OCI-LY3 (cell line): ENCODE data around the gene RACGAP1.

Source experiments
- EZH2phosphoT487 ChIP-seq: fragments of 200-600 bp; shearing (Covaris generic); IDR thresholded peaks from 2 replicates; pipeline ENCODE4 v1.6.1; 2018; ENCODE audit warnings: antibody characterized with exemption, mixed run types, low read depth
- TF ChIP-seq, protein P1 (sequence below): fragments of 200-600, 300-600 bp; sonication (generic); IDR thresholded peaks from 2 replicates; pipeline ENCODE4 v1.5.1; 2014; ENCODE audit warnings: antibody characterized with exemption, low read length, low read depth

DNA sequence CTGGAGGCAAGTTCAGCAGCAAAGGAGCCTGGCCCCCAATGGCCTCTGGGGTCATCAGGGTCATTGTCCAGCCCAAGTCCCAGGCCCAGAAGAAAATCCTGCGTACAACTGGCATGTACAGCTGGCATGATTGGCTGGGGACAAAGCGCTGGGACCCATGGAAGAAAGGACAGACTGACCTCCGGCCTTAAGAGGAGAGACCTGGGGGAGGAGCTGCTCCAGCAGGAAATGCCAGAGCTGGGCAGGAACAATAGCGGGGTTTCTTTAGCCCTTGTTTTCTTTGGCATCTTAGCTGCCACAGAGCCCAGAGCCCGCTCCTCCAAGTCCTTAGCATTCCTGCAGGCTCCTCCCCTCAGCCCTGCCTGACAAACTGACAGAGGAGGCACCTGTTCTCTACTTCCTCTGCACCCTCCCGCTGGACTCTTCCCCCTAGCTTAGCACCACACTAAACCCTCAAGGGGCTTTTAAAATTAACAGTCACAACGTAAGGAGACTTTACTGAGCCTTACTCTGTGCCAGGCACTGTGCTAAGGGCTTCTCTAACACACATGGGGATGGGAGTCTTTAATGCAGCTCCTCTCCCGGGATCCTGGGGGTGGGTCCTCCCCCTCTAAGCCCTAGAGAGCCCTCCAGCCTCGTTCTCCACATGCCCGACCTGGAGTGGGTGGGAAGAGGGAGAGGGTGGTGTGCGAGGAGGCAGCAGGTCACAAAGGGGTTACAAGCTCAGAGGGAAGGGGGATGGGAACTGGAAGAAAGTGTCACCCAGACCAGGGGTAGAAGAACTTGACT lies 65.4 kb downstream of the RACGAP1 start:
- TF ChIP-seq, protein P1, sequence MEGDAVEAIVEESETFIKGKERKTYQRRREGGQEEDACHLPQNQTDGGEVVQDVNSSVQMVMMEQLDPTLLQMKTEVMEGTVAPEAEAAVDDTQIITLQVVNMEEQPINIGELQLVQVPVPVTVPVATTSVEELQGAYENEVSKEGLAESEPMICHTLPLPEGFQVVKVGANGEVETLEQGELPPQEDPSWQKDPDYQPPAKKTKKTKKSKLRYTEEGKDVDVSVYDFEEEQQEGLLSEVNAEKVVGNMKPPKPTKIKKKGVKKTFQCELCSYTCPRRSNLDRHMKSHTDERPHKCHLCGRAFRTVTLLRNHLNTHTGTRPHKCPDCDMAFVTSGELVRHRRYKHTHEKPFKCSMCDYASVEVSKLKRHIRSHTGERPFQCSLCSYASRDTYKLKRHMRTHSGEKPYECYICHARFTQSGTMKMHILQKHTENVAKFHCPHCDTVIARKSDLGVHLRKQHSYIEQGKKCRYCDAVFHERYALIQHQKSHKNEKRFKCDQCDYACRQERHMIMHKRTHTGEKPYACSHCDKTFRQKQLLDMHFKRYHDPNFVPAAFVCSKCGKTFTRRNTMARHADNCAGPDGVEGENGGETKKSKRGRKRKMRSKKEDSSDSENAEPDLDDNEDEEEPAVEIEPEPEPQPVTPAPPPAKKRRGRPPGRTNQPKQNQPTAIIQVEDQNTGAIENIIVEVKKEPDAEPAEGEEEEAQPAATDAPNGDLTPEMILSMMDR: no peak
- TF ChIP-seq EZH2phosphoT487: no peak
